Measurements from ENCODE around the gene NKAP. TPM values are rescaled to one million over a fixed set of nuclear protein-coding genes. Genes with fewer than 3 reads are reported as not detected.
"Not testable (repeated sequence)": the region's sequence is repeated elsewhere in the genome, so short reads cannot be mapped to it uniquely, and the experiment has no call there.

Gene NKAP
- total RNA-seq, 1 donor: 3.9 TPM

- no peak for DNase-seq (ENCODE audit: low read depth)
- TF ChIP-seq, protein P1, sequence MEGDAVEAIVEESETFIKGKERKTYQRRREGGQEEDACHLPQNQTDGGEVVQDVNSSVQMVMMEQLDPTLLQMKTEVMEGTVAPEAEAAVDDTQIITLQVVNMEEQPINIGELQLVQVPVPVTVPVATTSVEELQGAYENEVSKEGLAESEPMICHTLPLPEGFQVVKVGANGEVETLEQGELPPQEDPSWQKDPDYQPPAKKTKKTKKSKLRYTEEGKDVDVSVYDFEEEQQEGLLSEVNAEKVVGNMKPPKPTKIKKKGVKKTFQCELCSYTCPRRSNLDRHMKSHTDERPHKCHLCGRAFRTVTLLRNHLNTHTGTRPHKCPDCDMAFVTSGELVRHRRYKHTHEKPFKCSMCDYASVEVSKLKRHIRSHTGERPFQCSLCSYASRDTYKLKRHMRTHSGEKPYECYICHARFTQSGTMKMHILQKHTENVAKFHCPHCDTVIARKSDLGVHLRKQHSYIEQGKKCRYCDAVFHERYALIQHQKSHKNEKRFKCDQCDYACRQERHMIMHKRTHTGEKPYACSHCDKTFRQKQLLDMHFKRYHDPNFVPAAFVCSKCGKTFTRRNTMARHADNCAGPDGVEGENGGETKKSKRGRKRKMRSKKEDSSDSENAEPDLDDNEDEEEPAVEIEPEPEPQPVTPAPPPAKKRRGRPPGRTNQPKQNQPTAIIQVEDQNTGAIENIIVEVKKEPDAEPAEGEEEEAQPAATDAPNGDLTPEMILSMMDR (IDR thresholded peaks at IDR 0.05; ENCODE audit: insufficient read depth, low read depth, low read length): no peak
- H3K4me3 ChIP-seq (ENCODE audit: low read depth, low read length): no peak overlapping the region
Observed at GRCh38 chrX:119935215-119935874, 8.2 kb downstream of the NKAP start.

DNA sequence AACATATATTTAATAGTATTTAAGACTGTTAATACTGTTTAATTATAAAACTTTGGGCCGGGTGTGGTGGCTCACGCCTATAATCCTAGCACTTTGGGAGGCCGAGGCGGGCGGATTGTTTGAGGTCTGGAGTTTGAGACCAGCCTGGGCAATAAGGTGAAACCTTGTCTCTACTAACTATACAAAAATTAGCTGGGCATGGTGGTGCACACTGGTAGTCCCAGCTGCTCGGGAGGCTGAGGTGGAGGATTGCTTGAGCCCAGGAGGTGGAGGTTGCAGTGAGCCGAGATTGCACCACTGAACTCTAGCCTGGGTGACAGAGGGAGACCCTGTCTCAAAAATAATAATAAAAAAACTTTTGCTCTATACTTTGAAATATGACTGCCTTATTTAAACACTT lies 21.2 kb downstream of the NKAP start:
- H3K4me3 ChIP-seq (ENCODE audit: low read depth, low read length); DNase-seq (ENCODE audit: low read depth): not testable (repeated sequence)

GRCh38 chrX:119919835-119920585 lies 23.5 kb downstream of the NKAP start:
- TF ChIP-seq, protein P1 (IDR thresholded peaks at IDR 0.05; ENCODE audit: insufficient read depth, low read depth, low read length): no peak
- no peak overlapping the region for H3K4me3 ChIP-seq (ENCODE audit: low read depth, low read length)
- no peak for DNase-seq (ENCODE audit: low read depth)

DNA sequence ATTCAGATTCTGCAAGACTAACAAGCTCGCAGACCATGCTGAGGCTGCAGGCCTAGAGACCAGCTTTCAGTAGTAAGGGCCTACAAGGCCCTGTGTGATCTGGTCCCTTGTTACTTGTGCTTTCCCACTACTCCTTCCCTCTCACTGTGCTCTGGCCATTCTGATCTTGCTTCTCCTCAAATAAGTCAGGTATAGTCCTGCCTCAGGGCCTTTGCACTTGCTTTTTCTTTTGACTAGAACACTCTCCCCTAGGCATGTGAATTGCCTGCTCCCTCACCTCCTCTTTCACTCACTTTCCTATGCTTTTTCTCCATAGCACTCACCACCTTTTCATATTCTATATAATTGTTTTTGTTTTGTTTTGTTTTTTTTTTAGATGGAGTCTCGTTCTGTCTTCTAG lies 25.7 kb downstream of the NKAP start:
- DNase-seq (ENCODE audit: low read depth): no peak
- TF ChIP-seq, protein P1 (IDR thresholded peaks at IDR 0.05; ENCODE audit: insufficient read depth, low read depth, low read length): no peak
- H3K4me3 ChIP-seq (ENCODE audit: low read depth, low read length): no peak overlapping the region

DNA sequence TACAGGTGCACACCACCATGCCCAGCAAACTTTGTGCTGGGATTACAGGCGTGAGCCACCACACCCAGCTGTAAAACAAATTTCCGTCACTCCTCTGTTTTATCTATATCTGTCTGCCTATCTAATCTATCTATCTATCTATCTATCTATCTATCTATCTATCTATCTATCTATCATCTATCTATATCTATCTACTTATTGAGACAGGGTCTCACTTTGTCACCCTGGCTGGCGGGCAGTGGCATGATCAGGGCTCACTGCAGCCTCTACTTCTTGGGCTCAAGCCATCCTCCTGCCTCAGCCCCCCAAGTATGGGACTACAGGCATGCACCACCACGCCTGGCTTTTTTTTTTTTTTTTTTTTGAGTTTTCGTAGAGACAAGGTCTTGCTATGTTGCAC lies 27.2 kb downstream of the NKAP start:
- no peak for DNase-seq (ENCODE audit: low read depth)
- no peak overlapping the region for H3K4me3 ChIP-seq (ENCODE audit: low read depth, low read length)
- TF ChIP-seq, protein P1 (IDR thresholded peaks at IDR 0.05; ENCODE audit: insufficient read depth, low read depth, low read length): no peak

DNA sequence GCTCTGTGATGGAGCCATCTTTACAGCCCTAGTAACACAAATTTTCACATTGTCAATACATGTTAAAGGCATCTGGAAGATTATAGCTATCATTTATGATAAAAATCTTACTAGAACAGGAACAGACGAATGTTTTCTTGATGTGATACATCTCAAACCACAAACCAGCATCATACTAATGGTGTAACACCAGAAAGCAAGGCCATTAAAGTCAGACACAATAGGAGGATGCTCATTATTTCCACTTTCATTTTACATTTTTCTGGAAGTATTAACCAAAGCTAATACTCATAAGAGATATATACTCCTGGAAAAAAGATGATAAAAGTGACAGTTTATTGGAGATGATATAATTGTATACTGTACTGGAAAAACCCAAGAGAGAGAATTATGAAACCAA lies 42.6 kb downstream of the NKAP start:
- no peak overlapping the region for H3K4me3 ChIP-seq (ENCODE audit: low read depth, low read length)
- TF ChIP-seq, protein P1 (IDR thresholded peaks at IDR 0.05; ENCODE audit: insufficient read depth, low read depth, low read length): no peak
- DNase-seq (ENCODE audit: low read depth): no peak

GRCh38 chrX:119899125-119899524 lies 44.4 kb downstream of the NKAP start:
- no peak overlapping the region for H3K4me3 ChIP-seq (ENCODE audit: low read depth, low read length)
- TF ChIP-seq, protein P1 (IDR thresholded peaks at IDR 0.05; ENCODE audit: insufficient read depth, low read depth, low read length): no peak
- no peak for DNase-seq (ENCODE audit: low read depth)

Measured in fibroblast of villous mesenchyme (primary cell).